Kidney epithelial cell (primary cell): ENCODE results near the gene COIL. TPM values are rescaled to one million over a fixed set of nuclear protein-coding genes. Genes with fewer than 3 reads are reported as not detected.
"Not testable (repeated sequence)": the region's sequence is repeated elsewhere in the genome, so short reads cannot be mapped to it uniquely, and the experiment has no call there.

Experiments
- DNase-seq: peaks from one replicate; pipeline ENCODE4 v3.0.0-alpha.2; 2010; ENCODE audit warnings: low read depth
- H3K27me3 ChIP-seq: 2 replicates; pipeline ENCODE4 v1.6.0; 2011; ENCODE audit warnings: low read length; ENCODE audit not compliant: control insufficient read depth, insufficient read depth
- H3K36me3 ChIP-seq: 2 replicates; pipeline ENCODE4 v1.5.1; 2011; ENCODE audit warnings: low read length; ENCODE audit not compliant: control insufficient read depth, insufficient read depth
- H3K4me3 ChIP-seq: 2 replicates; pipeline ENCODE4 v1.5.1; 2011; ENCODE audit warnings: low read depth, mild to moderate bottlenecking, control low read depth, low read length
- total RNA-seq: library from RNA; depleted of rRNA; stranded (reverse); fragments of >200 nt; gene quantifications from 2 replicates; pipeline ENCODE4 v1.2.3, GENCODE V29; 2015
- TF ChIP-seq, protein P1 (sequence below): IDR thresholded peaks from 2 replicates; pipeline ENCODE4 v1.5.1; 2011; ENCODE audit warnings: mild to moderate bottlenecking, moderate library complexity, low read length, control low read depth, inconsistent platforms; ENCODE audit not compliant: insufficient read depth, poor library complexity, severe bottlenecking

COIL gene
- total RNA-seq, 1 donor from 2014 or later = 19.3 TPM

DNA sequence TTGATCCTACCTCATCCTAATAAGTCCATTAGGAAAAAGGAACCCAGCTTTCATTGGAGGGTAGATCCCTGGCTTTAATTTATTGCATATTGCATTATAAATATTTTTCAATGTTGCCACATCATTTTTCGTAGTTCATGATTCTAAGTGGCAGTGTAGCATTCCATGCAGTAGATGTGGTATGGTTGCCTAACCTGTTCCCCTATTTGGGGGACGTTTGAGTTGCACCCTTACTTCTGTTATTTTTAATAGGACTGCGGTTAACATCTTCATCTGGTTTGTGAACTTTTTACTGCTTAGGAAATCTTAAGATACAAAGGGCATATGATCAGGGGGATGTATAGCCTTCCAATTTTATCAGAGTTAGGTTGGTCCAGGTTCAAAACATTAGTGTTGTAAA is 22.5 kb upstream of the COIL start:
- Histone ChIP-seq H3K36me3 (no peaks in the 10 kb centered on the region), H3K27me3 (no peaks in the 10 kb centered on the region), H3K4me3 (no peak overlapping the region)
- no peak for DNase-seq
- TF ChIP-seq, protein P1, sequence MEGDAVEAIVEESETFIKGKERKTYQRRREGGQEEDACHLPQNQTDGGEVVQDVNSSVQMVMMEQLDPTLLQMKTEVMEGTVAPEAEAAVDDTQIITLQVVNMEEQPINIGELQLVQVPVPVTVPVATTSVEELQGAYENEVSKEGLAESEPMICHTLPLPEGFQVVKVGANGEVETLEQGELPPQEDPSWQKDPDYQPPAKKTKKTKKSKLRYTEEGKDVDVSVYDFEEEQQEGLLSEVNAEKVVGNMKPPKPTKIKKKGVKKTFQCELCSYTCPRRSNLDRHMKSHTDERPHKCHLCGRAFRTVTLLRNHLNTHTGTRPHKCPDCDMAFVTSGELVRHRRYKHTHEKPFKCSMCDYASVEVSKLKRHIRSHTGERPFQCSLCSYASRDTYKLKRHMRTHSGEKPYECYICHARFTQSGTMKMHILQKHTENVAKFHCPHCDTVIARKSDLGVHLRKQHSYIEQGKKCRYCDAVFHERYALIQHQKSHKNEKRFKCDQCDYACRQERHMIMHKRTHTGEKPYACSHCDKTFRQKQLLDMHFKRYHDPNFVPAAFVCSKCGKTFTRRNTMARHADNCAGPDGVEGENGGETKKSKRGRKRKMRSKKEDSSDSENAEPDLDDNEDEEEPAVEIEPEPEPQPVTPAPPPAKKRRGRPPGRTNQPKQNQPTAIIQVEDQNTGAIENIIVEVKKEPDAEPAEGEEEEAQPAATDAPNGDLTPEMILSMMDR = no peak

DNA sequence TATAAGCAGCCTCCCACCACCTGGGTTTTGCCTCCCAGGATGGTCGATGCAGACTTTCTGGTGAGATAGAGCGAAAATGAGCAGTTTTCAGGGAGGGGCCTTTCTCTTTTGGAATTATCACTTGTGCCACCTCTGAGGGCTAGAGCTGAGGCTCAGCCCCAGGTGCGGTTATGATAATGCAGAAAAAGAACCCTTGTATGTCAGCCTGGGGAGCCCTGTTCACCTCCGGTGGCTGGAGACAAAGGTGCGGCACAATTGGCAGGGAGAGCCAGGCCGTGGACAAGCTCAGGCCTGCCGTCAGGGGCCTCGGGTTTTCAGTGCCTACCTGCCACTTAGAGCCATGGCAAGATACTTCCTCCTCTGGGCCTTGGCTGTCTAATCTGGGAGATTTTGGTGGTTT is 21.5 kb upstream of the COIL start:
- no peak overlapping the region for H3K4me3 ChIP-seq
- TF ChIP-seq, protein P1 = no peak
- H3K27me3 ChIP-seq = no peaks in the 10 kb centered on the region
- H3K36me3 ChIP-seq = no peaks in the 10 kb centered on the region
- DNase-seq = no peak

DNA sequence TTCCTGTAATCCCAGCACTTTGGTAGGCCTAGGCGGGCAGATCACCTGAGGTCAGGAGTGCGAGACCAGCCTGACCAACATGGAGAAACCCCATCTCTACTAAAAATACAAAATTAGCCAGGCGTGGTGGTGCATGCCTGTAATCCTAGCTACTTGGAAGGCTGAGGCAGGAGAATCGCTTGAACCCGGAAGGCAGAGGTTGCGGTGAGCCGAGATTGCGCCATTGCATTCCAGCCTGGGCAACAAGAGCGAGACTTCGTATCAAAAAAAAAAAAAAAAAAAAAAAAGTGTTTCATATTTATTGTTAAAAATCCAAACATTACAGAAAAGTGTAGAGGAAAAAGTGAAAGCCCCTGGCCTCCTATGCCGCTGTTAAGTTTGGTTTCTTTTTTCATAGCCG is 19.7 kb upstream of the COIL start:
- H3K4me3 ChIP-seq, DNase-seq, H3K36me3 ChIP-seq, H3K27me3 ChIP-seq: not testable (repeated sequence)

DNA sequence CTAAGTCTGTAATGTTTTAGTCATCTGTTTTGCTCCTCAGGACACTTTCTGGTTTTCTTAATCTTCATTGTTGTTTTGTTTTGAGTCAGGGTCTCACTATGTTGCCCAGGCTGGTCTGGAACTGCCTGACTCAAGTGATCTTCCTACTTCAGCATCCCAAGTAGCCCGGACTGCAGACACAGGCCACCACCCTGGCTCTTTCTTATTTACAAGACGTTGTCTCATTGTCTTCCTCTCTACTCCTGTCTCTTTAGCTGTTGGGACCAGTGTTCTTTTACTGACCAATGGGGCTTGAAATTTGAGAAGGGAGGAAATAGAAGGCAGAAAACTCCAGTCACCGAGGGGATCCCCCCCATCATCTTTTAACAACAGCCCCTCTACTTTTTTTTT is 18.2 kb upstream of the COIL start:
- Histone ChIP-seq H3K27me3 (no peaks in the 10 kb centered on the region), H3K4me3 (no peak overlapping the region), H3K36me3 (no peaks in the 10 kb centered on the region)
- DNase-seq = no peak
- TF ChIP-seq, protein P1 = no peak

DNA sequence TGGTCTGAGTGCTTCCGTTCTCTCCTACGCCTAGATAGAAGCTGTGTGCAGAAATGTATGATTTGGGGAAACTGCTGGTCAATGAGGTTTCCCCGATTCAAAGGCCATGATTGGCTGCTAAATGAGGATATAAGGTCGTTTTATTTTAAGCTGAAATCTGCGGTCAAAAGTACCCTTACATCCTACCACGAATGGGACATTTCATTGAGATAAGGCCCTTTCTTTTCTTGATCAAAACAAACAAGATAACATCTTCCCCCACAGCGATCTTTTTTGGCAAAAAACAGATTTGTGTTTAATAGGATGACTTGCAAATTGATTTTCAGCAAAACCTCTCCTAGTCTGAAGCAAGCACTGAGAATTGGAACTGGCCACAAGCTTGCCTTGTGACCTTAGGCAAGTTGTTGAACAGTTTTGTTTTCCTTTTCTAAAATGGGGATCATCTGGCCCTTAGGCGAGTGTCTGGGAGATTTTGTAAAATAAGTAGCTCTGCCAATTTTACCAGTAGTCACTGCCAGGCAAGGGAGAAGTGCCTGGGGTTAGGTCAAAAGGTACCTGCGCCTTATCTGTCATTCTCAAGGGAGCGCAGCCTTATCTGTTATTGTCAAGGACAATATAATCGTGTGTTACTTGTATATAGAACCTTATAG is 17.7 kb upstream of the COIL start:
- DNase-seq = no peak
- no peaks in the 10 kb centered on the region for H3K36me3 ChIP-seq
- peak overlapping the region; percentile 51 for H3K4me3 ChIP-seq
- H3K27me3 ChIP-seq = no peaks in the 10 kb centered on the region
- TF ChIP-seq, protein P1 = no peak

DNA sequence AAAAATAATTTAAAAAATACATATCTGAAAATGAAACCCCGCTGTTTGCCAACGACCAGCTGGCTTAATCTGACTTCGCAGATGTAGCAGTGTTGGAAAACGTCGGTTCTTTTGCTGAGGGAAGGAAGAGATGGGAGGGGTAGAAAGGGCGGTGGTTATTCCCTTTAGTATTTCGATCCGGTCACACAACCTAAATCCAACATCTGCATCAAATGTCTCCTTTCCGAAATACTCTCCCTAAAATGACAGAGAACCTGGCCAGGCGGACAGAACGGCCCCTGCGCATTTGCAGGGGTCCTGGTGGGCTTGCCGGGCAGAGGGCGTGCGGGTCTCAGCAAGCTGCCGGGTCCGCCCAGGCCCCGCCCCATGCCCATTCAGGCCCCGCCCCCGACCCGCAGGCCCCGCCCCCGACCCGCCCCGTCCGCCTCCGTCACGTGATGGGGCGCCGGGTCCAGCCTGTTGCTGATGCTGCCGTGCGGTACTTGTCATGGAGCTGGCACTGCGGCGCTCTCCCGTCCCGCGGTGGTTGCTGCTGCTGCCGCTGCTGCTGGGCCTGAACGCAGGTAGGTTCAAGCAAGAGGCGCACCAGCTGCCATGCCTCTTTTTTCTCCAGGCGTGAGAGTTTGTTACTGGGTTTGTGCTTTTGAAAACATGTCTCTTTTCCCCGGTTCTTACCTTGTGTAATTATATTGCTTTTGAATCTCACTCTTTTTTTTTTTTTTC is 17.0 kb upstream of the COIL start, which contains the start of gene SCPEP1:
Gene SCPEP1, plus strand, starts transcription at position 459 of the 723 bp plus-strand sequence. Its CDS starts 29 bp downstream, at position 488.
- Histone ChIP-seq H3K4me3 (peak within 1 kb of the TSS; percentile 51), H3K27me3 (no peaks in the 10 kb centered on the region)
- DNase-seq = peak; percentile 32

More for the DNA sequence above, 17.0 kb upstream of the COIL start, which contains the start of gene SCPEP1:
- no peaks in the 10 kb centered on the region for H3K36me3 ChIP-seq
- TF ChIP-seq, protein P1 = no peak
